Stomach (tissue), 9 donors: ENCODE results near the gene SLK. TPM values are rescaled to one million over a fixed set of nuclear protein-coding genes. Genes with fewer than 3 reads are reported as not detected.

Source experiments
- DNase-seq, 2 donors: peaks; one replicate each; pipeline versions ENCODE4 v3.0.0 to v3.0.0-alpha.2; 2013 to 2019
- H3K27ac ChIP-seq, 5 donors: fragments of 200-600 bp in 4 of 5; sonication (generic) in 4 of 5; one replicate each; pipeline ENCODE4 v1.5.1; 2013 to 2019; ENCODE audit warnings: mild to moderate bottlenecking in 1 of 5, moderate library complexity in 1 of 5
- H3K27me3 ChIP-seq, 3 donors: fragments of 200-600 bp; sonication (generic); one replicate each; pipeline ENCODE4 v1.5.1; 2017 to 2019; ENCODE audit warnings: mixed run types in 1 of 3
- H3K36me3 ChIP-seq, 4 donors: fragments of 200-600 bp; sonication (generic); 1 replicate in 3 of 4; 2 replicates in 1 of 4; pipeline ENCODE4 v1.5.1; 2016 to 2019
- H3K4me1 ChIP-seq, 4 donors: fragments of 200-600 bp; sonication (generic); one replicate each; pipeline ENCODE4 v1.5.1; 2016 to 2019
- H3K4me3 ChIP-seq, 4 donors: fragments of 200-600 bp; sonication (generic) in 3 of 4; one replicate each; pipeline ENCODE4 v1.5.1; 2016 to 2019; ENCODE audit warnings: mild to moderate bottlenecking in 1 of 4
- H3K9me3 ChIP-seq, 4 donors: fragments of 200-600 bp; sonication (generic); one replicate each; pipeline ENCODE4 v1.5.1; 2016 to 2019
- EP300 ChIP-seq: sonication (generic); formaldehyde crosslinking; IDR thresholded peaks from one replicate; pipeline ENCODE4 v1.6.1; 2017; ENCODE audit warnings: antibody characterized with exemption
- POLR2A ChIP-seq, 4 donors: fragments of 450-650 bp; IDR thresholded peaks; one replicate each; pipeline ENCODE4 v1.6.1; 2016; ENCODE audit warnings: antibody characterized with exemption in 4 of 4, control low read depth in 2 of 4, mild to moderate bottlenecking in 1 of 4, moderate library complexity in 1 of 4
- POLR2AphosphoS5 ChIP-seq, 3 donors: sonication (generic); formaldehyde crosslinking; IDR thresholded peaks; one replicate each; pipeline ENCODE4 v1.6.1; 2016; ENCODE audit warnings: antibody characterized with exemption in 3 of 3
- WGBS, 5 donors: extraction: QIAGEN DNeasy Blood & Tissue Kit in 3 of 5; methylation state at CpG; one replicate each; pipeline versions ENCODE4 v1.1.5 to v1.1.7; 2013 to 2018; 5-methylcytosine and 5-hydroxymethylcytosine counted together
- intact Hi-C: fragments of 100-400 bp; cut with DNase I; formaldehyde crosslinking; loops from one replicate; pipeline ENCODE4 v1.15.1; 2023; ENCODE audit warnings: low total_unique reads
- polyA plus RNA-seq, 3 donors: library from polyadenylated mRNA; stranded (reverse); fragments of 200-250 nt; gene quantifications; one replicate each; pipeline ENCODE4 v1.2.3, GENCODE V29; 2013
- total RNA-seq, 5 donors: library from RNA; depleted of rRNA; stranded (reverse); fragments of >200 nt; gene quantifications; one replicate each; pipeline versions ENCODE4 v1.1.0 to v1.2.3, GENCODE V29; 2014 to 2016
- TF ChIP-seq, protein P1 (sequence below), 7 experiments: fragments of 450-650 bp in 4 of 7; fragments of 200-600 bp in 3 of 7; sonication (generic) in 3 of 7; IDR thresholded peaks; one replicate each; pipeline ENCODE4 v1.5.1; 2016 to 2019; ENCODE audit warnings: antibody characterized with exemption in 7 of 7, control low read depth in 2 of 7, mild to moderate bottlenecking in 1 of 7
- donor health status: healthy with polysubstance abuse.
- donor health status: Bipolar disorder and iron deficiency.
- donor health status: healthy.

Gene SLK
- total and polyA plus RNA-seq, 8 donors, result 10.1 to 94.5 (median 47.2) TPM

DNA sequence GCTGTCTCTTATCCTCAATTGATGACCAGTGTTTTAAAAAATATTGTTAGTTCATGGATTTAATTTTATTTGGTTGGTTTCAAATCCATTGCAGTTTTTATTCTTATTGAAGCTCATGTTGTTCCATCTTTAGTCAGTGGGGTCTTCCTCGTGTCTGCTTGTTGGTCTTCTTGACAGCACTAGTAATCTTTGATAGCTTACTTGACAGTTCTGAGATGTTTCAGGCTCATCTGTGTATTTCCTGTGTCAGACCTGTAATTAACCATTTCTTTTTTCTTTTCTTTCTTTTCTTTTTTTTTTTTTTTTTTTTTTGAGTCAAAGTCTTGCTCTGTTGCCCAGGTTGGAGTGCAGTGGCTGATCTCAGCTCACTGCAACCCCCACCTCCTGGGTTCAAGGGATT is 28.2 kb downstream of the SLK start:
- Histone ChIP-seq H3K27ac (no peak overlapping the region), H3K9me3 (no peaks in the 10 kb centered on the region), H3K4me3 (no peak overlapping the region), H3K27me3 (no peaks in the 10 kb centered on the region), H3K4me1 (peaks cover 0 to 16% (median 4%) of the 10 kb centered on the region in 4 donors), H3K36me3 (peaks cover 16 to 65% (median 40%) of the 10 kb centered on the region in 4 donors)
- 77 to 92% (median 89%) methylated on average over 1 of the region's 1 CpG for WGBS, 5 donors
- intact Hi-C loops, result no loop called here
- no peak for DNase-seq
- TF ChIP-seq POLR2A (IDR thresholded peaks at IDR 0.05), result no peak
- TF ChIP-seq POLR2AphosphoS5 (IDR thresholded peaks at IDR 0.05), result no peak
- TF ChIP-seq EP300, result no peak
- TF ChIP-seq, protein P1, sequence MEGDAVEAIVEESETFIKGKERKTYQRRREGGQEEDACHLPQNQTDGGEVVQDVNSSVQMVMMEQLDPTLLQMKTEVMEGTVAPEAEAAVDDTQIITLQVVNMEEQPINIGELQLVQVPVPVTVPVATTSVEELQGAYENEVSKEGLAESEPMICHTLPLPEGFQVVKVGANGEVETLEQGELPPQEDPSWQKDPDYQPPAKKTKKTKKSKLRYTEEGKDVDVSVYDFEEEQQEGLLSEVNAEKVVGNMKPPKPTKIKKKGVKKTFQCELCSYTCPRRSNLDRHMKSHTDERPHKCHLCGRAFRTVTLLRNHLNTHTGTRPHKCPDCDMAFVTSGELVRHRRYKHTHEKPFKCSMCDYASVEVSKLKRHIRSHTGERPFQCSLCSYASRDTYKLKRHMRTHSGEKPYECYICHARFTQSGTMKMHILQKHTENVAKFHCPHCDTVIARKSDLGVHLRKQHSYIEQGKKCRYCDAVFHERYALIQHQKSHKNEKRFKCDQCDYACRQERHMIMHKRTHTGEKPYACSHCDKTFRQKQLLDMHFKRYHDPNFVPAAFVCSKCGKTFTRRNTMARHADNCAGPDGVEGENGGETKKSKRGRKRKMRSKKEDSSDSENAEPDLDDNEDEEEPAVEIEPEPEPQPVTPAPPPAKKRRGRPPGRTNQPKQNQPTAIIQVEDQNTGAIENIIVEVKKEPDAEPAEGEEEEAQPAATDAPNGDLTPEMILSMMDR (IDR thresholded peaks at IDR 0.05), result no peak

DNA sequence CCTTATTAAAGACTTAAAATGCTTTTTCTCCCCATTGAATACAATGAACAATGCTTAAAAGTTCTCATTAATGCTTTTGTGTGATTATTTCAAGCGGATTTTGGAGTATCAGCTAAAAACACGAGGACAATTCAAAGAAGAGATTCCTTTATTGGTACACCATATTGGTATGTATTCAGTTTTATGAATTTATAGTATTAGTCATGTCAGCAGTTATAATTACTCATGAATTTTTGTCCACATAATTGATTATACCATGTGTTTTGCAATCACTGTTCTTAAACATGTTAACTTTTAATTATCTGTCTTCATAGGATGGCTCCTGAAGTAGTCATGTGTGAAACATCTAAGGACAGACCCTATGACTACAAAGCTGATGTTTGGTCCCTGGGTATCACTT is 31.9 kb downstream of the SLK start:
- TF ChIP-seq EP300, result no peak
- TF ChIP-seq POLR2AphosphoS5 (IDR thresholded peaks at IDR 0.05), result no peak
- TF ChIP-seq POLR2A (IDR thresholded peaks at IDR 0.05), result no peak
- TF ChIP-seq, protein P1 (IDR thresholded peaks at IDR 0.05), result no peak
- H3K27ac ChIP-seq, result no peak overlapping the region
- H3K4me3 ChIP-seq, result no peak overlapping the region
- no peaks in the 10 kb centered on the region for H3K27me3 ChIP-seq
- no peaks in the 10 kb centered on the region for H3K9me3 ChIP-seq
- intact Hi-C loops, result no loop called here
- DNase-seq, result no peak
- 91 to 99% (median 96%) methylated on average over 2 of the region's 2 CpGs for WGBS, 5 donors
- peaks cover 39 to 87% (median 72%) of the 10 kb centered on the region in 4 donors for H3K36me3 ChIP-seq
- no peaks in the 10 kb centered on the region for H3K4me1 ChIP-seq

GRCh38 chr10:104002911-104003310 is 36.0 kb downstream of the SLK start:
- no peak overlapping the region for H3K27ac ChIP-seq
- no peak for DNase-seq
- no peaks in the 10 kb centered on the region for H3K27me3 ChIP-seq
- WGBS, 5 donors, result 97 to 100% (median 100%) methylated on average over 1 of the region's 1 CpG
- no peaks in the 10 kb centered on the region for H3K9me3 ChIP-seq
- no peak overlapping the region for H3K4me3 ChIP-seq
- intact Hi-C loops, result no loop called here
- TF ChIP-seq EP300 (no peak), POLR2A (IDR thresholded peaks at IDR 0.05) (no peak)
- TF ChIP-seq, protein P1 (IDR thresholded peaks at IDR 0.05), result no peak
- peaks cover 42 to 94% (median 87%) of the 10 kb centered on the region in 4 donors for H3K36me3 ChIP-seq
- no peaks in the 10 kb centered on the region for H3K4me1 ChIP-seq

DNA sequence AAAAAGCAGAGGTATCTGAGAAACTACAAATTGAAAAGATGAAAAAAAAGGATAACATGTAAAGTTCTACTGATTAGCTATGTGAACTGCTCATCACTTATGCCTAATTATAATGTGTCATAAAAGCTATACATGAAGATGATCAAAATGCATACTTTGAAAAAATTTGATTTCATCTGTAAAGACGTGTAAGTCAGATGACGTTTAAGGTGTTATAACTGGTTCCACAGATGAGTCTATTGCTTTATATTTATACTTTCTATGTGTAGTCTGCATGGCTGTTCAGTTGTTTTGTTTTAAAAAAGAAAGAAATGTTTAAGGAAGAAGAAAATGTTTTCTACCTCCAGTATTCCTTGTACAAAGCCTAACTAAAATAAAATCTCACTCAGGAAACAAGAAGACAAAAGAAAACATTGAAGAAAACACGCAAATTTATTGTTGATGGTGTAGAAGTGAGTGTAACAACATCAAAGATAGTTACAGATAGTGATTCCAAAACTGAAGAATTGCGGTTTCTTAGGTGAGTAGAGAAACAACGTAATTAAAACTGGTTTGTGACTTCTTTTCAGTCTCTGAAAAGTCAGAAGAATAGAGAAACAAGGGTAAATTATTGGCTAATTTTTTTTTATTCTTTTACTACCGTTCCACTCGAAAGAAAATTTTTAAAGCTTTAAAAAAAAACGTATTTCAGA is 38.4 kb downstream of the SLK start:
- WGBS, 5 donors, result 90 to 95% (median 91%) methylated on average over 8 of the region's 8 CpGs
- Histone ChIP-seq H3K4me1 (no peaks in the 10 kb centered on the region), H3K27ac (no peak overlapping the region), H3K27me3 (no peaks in the 10 kb centered on the region), H3K4me3 (no peak overlapping the region), H3K9me3 (no peaks in the 10 kb centered on the region), H3K36me3 (peaks cover 30 to 97% (median 86%) of the 10 kb centered on the region in 4 donors)
- no peak for DNase-seq
- intact Hi-C loops, result no loop called here
- TF ChIP-seq POLR2A (IDR thresholded peaks at IDR 0.05) (no peak), EP300 (no peak), POLR2AphosphoS5 (IDR thresholded peaks at IDR 0.05) (no peak)
- TF ChIP-seq, protein P1 (IDR thresholded peaks at IDR 0.05), result no peak
